ENCODE measurements around the gene PLAAT5.

DNA sequence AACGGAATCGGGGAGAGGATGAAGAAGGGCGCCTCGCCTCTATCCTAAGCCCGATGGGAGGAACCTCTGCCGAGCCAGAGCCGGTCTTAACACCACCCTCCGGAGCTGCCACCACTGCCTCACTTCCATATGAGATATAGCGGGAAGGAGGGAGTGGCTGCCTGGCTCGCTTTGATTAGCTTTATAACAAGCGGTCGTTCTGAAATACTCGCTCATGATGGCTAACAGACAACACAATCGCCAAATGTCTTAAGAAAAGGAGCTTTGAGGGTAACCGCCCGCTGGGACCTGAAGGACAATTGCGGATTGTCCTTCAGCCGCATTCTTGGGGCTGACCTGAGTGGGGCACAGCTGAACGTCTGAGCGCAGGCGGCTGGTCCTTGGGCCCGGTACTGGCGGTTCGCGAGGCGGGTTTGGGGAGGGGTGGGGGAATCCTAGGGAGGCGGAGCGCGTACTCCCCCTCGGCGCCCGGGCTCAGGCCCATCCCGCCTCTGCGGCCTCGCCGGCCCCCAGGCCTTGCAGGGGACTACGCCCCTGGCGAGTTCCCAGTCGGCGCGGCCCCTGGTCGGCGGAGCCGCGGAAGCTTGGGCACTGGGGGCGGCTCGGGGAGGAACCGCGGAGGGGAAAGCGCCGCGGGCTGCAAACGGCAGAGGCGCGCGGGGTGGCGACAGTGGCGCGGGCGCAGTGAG is at the start of gene PLAAT5:
- TF ChIP-seq CTCF (IDR thresholded peaks at IDR 0.05) (no peak), POLR2A (IDR thresholded peaks at IDR 0.05) (no peak)
